ENCODE measurements around the gene ATG13. TPM values are rescaled to one million over a fixed set of nuclear protein-coding genes. Genes with fewer than 3 reads are reported as not detected.

Gene ATG13
- total RNA-seq, 1 experiment from 2014 or later = 75.1 TPM

DNA sequence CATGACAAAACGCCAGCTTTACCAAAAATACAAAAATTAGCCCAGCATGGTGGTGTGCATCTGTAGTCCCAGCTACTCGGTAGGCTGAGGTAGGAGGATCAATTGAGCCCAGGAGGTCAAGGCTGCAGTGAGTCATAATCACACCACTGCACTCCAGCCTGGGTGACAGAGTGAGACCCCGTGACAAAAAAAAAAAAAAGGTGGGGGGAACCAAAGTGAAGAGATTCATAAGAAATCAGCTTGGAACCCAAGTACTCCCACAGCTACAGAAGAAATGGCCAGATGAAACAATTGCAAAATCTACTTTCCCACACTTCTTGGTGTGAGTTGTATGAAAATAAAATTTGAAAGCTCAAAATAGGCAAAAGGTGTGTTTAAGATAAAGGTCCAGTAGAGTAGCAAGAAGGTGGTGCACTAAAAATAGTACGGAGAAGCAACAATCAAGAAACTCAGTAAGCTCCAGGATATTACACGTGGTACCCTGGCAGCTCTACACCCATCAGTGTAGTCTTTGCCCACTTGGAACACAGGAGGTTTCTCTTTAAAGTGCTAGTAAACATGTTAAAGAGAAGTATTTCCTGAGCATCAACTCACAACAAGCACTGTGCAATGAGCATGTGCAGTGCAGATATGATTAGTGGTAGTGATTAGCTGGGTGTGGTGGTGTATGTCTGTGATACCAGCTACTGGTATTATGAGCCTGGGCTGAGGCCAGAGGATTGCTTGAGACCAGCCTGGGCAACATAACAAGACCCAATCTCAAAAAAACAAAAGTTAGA lies 5.6 kb upstream of the ATG13 start:
- no peaks in the 10 kb centered on the region for H3K27me3 Mint-ChIP-seq (ENCODE audit: insufficient read depth, unreplicated experiment)
- POLR2A ChIA-PET = interaction anchor here (0.5 to 2.3 kb wide), 8 partner anchors 7 to 223 kb away, joined by 3 to 8 read pairs (median 3); partner anchors contain the start of gene AMBRA1
- no peak overlapping the region for H3K4me3 Mint-ChIP-seq (ENCODE audit: unreplicated experiment)
- no TSS peak for BruUV-seq (replicated peaks)
- peaks cover 4% of the 10 kb centered on the region for H3K4me1 Mint-ChIP-seq (ENCODE audit: insufficient read depth, unreplicated experiment)
- no peaks in the 10 kb centered on the region for H3K9me3 Mint-ChIP-seq (ENCODE audit: unreplicated experiment)
- intact Hi-C loops (cut with micrococcal nuclease) = no loop called here
- TF ChIP-seq, protein P1, sequence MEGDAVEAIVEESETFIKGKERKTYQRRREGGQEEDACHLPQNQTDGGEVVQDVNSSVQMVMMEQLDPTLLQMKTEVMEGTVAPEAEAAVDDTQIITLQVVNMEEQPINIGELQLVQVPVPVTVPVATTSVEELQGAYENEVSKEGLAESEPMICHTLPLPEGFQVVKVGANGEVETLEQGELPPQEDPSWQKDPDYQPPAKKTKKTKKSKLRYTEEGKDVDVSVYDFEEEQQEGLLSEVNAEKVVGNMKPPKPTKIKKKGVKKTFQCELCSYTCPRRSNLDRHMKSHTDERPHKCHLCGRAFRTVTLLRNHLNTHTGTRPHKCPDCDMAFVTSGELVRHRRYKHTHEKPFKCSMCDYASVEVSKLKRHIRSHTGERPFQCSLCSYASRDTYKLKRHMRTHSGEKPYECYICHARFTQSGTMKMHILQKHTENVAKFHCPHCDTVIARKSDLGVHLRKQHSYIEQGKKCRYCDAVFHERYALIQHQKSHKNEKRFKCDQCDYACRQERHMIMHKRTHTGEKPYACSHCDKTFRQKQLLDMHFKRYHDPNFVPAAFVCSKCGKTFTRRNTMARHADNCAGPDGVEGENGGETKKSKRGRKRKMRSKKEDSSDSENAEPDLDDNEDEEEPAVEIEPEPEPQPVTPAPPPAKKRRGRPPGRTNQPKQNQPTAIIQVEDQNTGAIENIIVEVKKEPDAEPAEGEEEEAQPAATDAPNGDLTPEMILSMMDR (IDR thresholded peaks at IDR 0.05; ENCODE audit: unreplicated experiment) = no peak
- H3K27ac Mint-ChIP-seq (ENCODE audit: low read depth, unreplicated experiment) = no peak overlapping the region
- H3K36me3 Mint-ChIP-seq (ENCODE audit: insufficient read depth, unreplicated experiment) = peaks cover 7% of the 10 kb centered on the region
- CTCF ChIA-PET = interaction anchor here (0.5 to 0.7 kb wide), 4 partner anchors 28 to 549 kb away, joined by 3 to 5 read pairs (median 4); no protein-coding TSS in a partner anchor
- DNase-seq (ENCODE audit: unreplicated experiment) = no peak

DNA sequence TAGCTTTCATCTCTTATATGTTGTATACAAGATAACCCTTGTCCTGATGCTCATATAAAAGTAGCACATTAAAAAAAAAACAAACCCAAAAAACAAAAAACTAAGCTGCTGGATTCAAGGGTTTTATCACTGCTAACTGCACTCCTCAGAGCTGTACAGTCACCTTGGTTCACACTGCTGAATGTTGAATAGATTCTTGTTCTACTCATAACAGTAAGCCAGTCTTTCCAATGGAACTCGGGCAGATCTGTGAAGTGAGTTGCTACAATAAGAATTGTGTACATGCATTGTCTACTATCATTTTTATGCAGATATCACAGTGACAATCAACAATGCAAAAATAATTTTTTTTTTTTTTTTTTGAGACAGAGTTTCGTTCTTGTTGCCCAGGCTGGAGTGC lies 5.0 kb upstream of the ATG13 start:
- H3K36me3 Mint-ChIP-seq (ENCODE audit: insufficient read depth, unreplicated experiment) = peaks cover 7% of the 10 kb centered on the region
- BruUV-seq (replicated peaks) = no TSS peak
- ChIA-PET POLR2A (interaction anchor here (0.5 to 2.3 kb wide), 4 partner anchors 12 to 223 kb away, joined by 3 to 8 read pairs (median 4); partner anchors contain the start of gene AMBRA1), CTCF (interaction anchor here (0.6 to 0.7 kb wide), 2 partner anchors 54 to 222 kb away, joined by 3 read pairs; no protein-coding TSS in a partner anchor)
- H3K27ac Mint-ChIP-seq (ENCODE audit: low read depth, unreplicated experiment) = no peak overlapping the region
- no peak overlapping the region for H3K4me3 Mint-ChIP-seq (ENCODE audit: unreplicated experiment)
- no peaks in the 10 kb centered on the region for H3K9me3 Mint-ChIP-seq (ENCODE audit: unreplicated experiment)
- intact Hi-C loops (cut with micrococcal nuclease) = no loop called here
- DNase-seq (ENCODE audit: unreplicated experiment) = no peak
- no peaks in the 10 kb centered on the region for H3K27me3 Mint-ChIP-seq (ENCODE audit: insufficient read depth, unreplicated experiment)
- TF ChIP-seq, protein P1 (IDR thresholded peaks at IDR 0.05; ENCODE audit: unreplicated experiment) = no peak
- peaks cover 4% of the 10 kb centered on the region for H3K4me1 Mint-ChIP-seq (ENCODE audit: insufficient read depth, unreplicated experiment)

DNA sequence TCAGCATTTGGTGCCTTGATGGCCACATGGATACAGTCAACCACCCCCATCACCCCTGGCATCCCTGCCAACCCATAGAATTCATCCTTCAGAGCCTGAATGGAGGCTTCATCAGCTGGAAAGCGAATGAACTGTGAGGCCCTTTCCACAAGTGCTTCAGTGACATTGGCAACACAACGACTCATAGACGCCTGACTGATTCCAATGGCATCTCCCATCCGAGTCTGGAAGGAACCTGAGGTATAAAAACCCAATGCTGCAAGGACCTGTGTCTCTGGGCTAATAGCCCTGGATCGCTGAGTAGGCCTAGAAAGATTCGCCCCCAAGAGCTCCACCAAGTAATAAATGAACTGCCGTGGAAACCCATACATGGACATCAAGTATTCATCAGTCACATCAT lies 1.6 kb upstream of the ATG13 start:
- intact Hi-C loops (cut with micrococcal nuclease) = loop anchor here (2.0 to 5.0 kb wide), 2 partner anchors 55 to 78 kb away; no protein-coding TSS in a partner anchor
- TF ChIP-seq, protein P1 (IDR thresholded peaks at IDR 0.05; ENCODE audit: unreplicated experiment) = no peak
- H3K4me3 Mint-ChIP-seq (ENCODE audit: unreplicated experiment) = peak overlapping the region; percentile 82
- peaks cover 13% of the 10 kb centered on the region for H3K4me1 Mint-ChIP-seq (ENCODE audit: insufficient read depth, unreplicated experiment)
- H3K27ac Mint-ChIP-seq (ENCODE audit: low read depth, unreplicated experiment) = no peak overlapping the region
- BruUV-seq (replicated peaks) = no TSS peak
- POLR2A ChIA-PET = interaction anchor here (1.2 to 5.6 kb wide), 6 partner anchors 8 to 72 kb away, joined by 6 to 108 read pairs (median 12); partner anchors contain the start of gene AMBRA1
- DNase-seq (ENCODE audit: unreplicated experiment) = no peak
- H3K9me3 Mint-ChIP-seq (ENCODE audit: unreplicated experiment) = no peaks in the 10 kb centered on the region
- H3K36me3 Mint-ChIP-seq (ENCODE audit: insufficient read depth, unreplicated experiment) = peaks cover 12% of the 10 kb centered on the region
- CTCF ChIA-PET = interaction anchor here (0.6 to 1.3 kb wide), 3 partner anchors 23 to 227 kb away, joined by 3 read pairs; no protein-coding TSS in a partner anchor
- H3K27me3 Mint-ChIP-seq (ENCODE audit: insufficient read depth, unreplicated experiment) = no peaks in the 10 kb centered on the region

DNA sequence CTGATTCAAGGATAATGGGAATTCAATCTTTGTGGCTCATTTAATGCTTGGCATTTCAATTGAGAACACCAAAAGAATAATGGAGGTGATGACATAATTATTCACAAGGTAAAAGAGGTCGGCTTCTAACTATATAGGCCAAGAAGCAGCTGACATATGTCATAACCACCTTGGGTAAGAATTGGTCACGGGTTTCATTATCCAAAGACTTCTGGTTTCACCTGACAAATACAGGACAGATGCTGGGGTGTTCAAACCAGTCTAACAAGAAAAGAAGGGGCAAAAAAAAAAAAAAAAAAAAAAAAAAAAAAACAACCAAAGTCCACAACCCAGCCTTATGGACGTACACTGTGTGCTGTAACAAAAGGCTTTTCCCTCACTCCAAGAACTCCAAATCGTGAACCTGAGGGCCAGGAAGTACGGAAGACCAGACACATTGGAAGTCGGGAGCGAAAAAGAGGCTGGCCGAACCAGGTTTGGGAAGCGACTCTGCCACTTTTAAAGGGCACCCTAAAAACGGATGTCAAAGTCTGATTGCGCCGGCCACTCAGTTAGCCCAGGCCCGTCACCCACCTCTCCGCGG lies 711 bp upstream of the ATG13 start:
- ChIA-PET POLR2A (interaction anchor here (1.0 to 5.6 kb wide), 12 partner anchors 9 to 84 kb away, joined by 6 to 108 read pairs (median 12); partner anchors contain the start of genes AMBRA1, ARHGAP1 and ZNF408), CTCF (interaction anchor here (0.6 to 2.9 kb wide), 10 partner anchors 10 to 259 kb away, joined by 3 to 21 read pairs (median 4); no protein-coding TSS in a partner anchor)
- intact Hi-C loops (cut with micrococcal nuclease) = loop anchor here (1.0 to 5.0 kb wide), 4 partner anchors 56 to 227 kb away; no protein-coding TSS in a partner anchor
- Mint-ChIP-seq H3K9me3 (ENCODE audit: unreplicated experiment) (no peaks in the 10 kb centered on the region), H3K27ac (ENCODE audit: low read depth, unreplicated experiment) (peak overlapping the region; percentile 99), H3K36me3 (ENCODE audit: insufficient read depth, unreplicated experiment) (peaks cover 21% of the 10 kb centered on the region), H3K4me3 (ENCODE audit: unreplicated experiment) (peak overlapping the region; percentile 82), H3K27me3 (ENCODE audit: insufficient read depth, unreplicated experiment) (no peaks in the 10 kb centered on the region), H3K4me1 (ENCODE audit: insufficient read depth, unreplicated experiment) (peaks cover 17% of the 10 kb centered on the region)
- TF ChIP-seq, protein P1 (IDR thresholded peaks at IDR 0.05; ENCODE audit: unreplicated experiment) = no peak
- TSS peak; percentile 83 for BruUV-seq (replicated peaks)
- DNase-seq (ENCODE audit: unreplicated experiment) = peak; percentile 30
